Uterus (tissue), 2 donors: Measurements from ENCODE around the gene PRIM2.
"Not testable (repeated sequence)": the region's sequence is repeated elsewhere in the genome, so short reads cannot be mapped to it uniquely, and the experiment has no call there.

Experiments used
- POLR2A ChIP-seq, 2 donors: fragments of 450-650 bp; IDR thresholded peaks; one replicate each; pipeline ENCODE4 v1.6.1; 2016; ENCODE audit warnings: antibody characterized with exemption in 2 of 2, mild to moderate bottlenecking in 1 of 2, moderate library complexity in 1 of 2
- TF ChIP-seq, protein P1 (sequence below), 4 experiments: fragments of 200-600 bp in 2 of 4; fragments of 450-650 bp in 2 of 4; sonication (generic) in 2 of 4; IDR thresholded peaks; one replicate each; pipeline ENCODE4 v1.5.1; 2016 to 2019; ENCODE audit warnings: antibody characterized with exemption in 4 of 4, mild to moderate bottlenecking in 2 of 4, moderate library complexity in 1 of 4

DNA sequence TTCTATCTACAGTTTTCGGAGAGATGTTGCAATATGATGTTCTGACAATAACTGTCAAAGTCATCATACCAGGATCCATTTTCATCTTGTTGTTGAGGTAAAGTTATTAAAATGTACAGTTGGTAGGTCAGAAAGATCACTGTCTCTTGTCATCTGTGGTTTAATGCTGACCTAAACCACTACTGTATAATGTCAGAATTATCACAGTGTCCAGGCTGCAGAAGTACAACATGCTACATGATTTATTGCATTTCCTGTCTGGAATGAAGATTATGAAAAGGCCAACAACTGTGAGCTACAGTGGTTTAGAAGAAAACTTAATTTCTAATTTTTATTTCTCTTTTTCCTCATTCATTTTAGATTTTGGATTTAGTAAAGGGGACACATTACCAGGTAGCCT is 314.3 kb downstream of the PRIM2 start:
- TF ChIP-seq POLR2A (IDR thresholded peaks at IDR 0.05) = not testable (repeated sequence)
- TF ChIP-seq, protein P1, sequence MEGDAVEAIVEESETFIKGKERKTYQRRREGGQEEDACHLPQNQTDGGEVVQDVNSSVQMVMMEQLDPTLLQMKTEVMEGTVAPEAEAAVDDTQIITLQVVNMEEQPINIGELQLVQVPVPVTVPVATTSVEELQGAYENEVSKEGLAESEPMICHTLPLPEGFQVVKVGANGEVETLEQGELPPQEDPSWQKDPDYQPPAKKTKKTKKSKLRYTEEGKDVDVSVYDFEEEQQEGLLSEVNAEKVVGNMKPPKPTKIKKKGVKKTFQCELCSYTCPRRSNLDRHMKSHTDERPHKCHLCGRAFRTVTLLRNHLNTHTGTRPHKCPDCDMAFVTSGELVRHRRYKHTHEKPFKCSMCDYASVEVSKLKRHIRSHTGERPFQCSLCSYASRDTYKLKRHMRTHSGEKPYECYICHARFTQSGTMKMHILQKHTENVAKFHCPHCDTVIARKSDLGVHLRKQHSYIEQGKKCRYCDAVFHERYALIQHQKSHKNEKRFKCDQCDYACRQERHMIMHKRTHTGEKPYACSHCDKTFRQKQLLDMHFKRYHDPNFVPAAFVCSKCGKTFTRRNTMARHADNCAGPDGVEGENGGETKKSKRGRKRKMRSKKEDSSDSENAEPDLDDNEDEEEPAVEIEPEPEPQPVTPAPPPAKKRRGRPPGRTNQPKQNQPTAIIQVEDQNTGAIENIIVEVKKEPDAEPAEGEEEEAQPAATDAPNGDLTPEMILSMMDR (IDR thresholded peaks at IDR 0.05) = not testable (repeated sequence)
